ENCODE measurements around the gene ATG4C.

ATG4C gene

DNA sequence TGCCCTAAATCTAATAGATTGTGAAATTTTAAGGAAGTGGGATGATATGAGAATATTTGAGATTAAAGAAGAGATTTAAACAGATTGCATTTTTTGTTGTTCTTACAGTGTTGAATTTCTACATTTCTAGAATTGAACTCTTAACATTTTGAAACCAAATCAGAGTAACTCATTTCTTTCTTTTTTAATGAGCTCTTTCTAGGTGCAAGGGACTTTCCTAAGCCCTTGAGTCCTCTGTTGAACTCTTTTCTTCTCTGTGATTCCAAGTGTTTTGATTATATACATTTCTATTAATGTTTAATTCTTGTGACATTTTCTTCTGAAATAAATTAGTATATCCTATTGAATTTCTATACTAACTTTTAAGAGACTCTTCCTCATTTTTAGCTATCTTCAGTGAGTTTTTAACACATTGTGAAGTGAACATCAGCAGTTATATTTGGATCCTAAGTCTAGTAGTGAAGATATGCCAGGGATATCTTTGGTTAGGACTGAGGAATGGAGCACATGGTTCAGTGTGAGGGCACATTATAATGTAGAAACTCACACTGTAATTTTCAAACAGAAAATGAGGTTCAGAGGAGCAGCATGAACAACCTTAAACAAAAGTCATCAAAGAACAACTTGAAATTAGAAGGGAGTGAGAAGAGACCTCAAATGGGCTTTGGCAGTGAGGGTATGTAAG is 53.1 kb downstream of the ATG4C start:
- Histone ChIP-seq H3K27ac (ENCODE audit: low read depth, low read length) (no peak overlapping the region), H3K9ac (ENCODE audit: low read length in 5 of 5) (no peak overlapping the region)

DNA sequence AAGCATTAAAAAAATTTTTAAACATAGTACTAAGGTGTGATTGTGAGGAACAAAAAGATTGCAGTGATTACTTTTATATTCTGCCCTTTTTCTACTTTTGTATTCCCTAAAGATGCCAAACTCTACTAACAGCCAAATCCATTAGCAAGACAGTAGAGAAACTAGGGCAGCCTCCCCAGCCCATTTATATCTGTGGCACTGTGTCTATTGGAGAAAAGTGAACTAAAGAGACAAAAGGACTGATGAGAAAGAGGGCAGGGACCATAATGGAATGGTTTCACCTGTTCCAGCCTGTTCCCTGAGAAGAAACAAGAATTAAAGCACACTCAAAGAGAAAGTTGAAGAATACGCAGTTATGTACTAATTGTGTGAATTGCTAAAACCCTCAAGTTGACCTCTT is 56.6 kb downstream of the ATG4C start:
- no peaks in the 10 kb centered on the region for H3K9me3 ChIP-seq (ENCODE audit: control insufficient read depth in 5 of 5, low read length in 5 of 5)
- no peaks in the 10 kb centered on the region for H3K4me1 ChIP-seq (ENCODE audit: control insufficient read depth in 5 of 5, insufficient read depth in 5 of 5, low read length in 5 of 5)
- peaks cover 0 to 9% (median 0%) of the 10 kb centered on the region in 5 donors for H3K36me3 ChIP-seq (ENCODE audit: control insufficient read depth in 5 of 5, insufficient read depth in 5 of 5, low read length in 5 of 5)
- H3K27ac ChIP-seq (ENCODE audit: low read depth, low read length) = no peak overlapping the region
- no peak overlapping the region for H3K9ac ChIP-seq (ENCODE audit: low read length in 5 of 5)
- H3K4me3 ChIP-seq (ENCODE audit: low read depth in 1 of 5, low read length in 5 of 5) = no peak overlapping the region
- no peaks in the 10 kb centered on the region for H3K27me3 ChIP-seq (ENCODE audit: control insufficient read depth in 5 of 5, insufficient read depth in 4 of 5, low read length in 5 of 5)

More for the DNA sequence above, 53.1 kb downstream of the ATG4C start:
- Histone ChIP-seq H3K4me1 (ENCODE audit: control insufficient read depth in 5 of 5, insufficient read depth in 5 of 5, low read length in 5 of 5) (no peaks in the 10 kb centered on the region), H3K27me3 (ENCODE audit: control insufficient read depth in 5 of 5, insufficient read depth in 4 of 5, low read length in 5 of 5) (no peaks in the 10 kb centered on the region), H3K9me3 (ENCODE audit: control insufficient read depth in 5 of 5, low read length in 5 of 5) (no peaks in the 10 kb centered on the region), H3K4me3 (ENCODE audit: low read depth in 1 of 5, low read length in 5 of 5) (no peak overlapping the region), H3K36me3 (ENCODE audit: control insufficient read depth in 5 of 5, insufficient read depth in 5 of 5, low read length in 5 of 5) (peaks cover 0 to 11% (median 5%) of the 10 kb centered on the region in 5 donors)

DNA sequence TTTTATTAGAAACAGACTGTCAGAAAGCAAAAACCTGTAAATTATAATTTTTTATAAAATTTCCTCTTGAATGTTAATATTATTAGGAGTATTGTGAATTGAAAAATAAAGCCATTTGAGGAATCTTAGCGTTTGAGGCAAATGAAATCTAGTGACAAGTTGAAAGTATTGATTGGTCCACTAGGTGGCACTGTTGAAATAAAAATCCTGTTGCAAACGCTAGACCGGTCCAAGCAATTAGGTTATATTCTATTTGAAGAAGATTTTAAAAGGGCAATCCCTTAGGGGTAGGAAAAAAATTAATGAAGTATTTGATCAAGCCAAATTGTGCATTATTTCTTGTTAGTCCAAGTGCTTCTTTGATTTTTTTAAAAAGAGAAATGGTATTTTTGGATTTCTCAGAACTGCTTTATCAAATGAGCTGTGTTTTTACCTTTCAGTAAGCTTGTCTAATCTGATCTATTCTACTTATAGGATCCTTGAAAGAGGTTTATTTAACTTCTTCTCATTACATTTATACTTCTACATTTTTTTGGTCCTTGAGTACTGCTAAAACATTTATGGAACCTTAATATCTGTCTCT is 57.7 kb downstream of the ATG4C start:
- Histone ChIP-seq H3K9me3 (ENCODE audit: control insufficient read depth in 5 of 5, low read length in 5 of 5) (no peaks in the 10 kb centered on the region), H3K27ac (ENCODE audit: low read depth, low read length) (no peak overlapping the region), H3K27me3 (ENCODE audit: control insufficient read depth in 5 of 5, insufficient read depth in 4 of 5, low read length in 5 of 5) (no peaks in the 10 kb centered on the region), H3K36me3 (ENCODE audit: control insufficient read depth in 5 of 5, insufficient read depth in 5 of 5, low read length in 5 of 5) (peaks cover 0 to 14% (median 5%) of the 10 kb centered on the region in 5 donors), H3K4me3 (ENCODE audit: low read depth in 1 of 5, low read length in 5 of 5) (no peak overlapping the region), H3K9ac (ENCODE audit: low read length in 5 of 5) (no peak overlapping the region), H3K4me1 (ENCODE audit: control insufficient read depth in 5 of 5, insufficient read depth in 5 of 5, low read length in 5 of 5) (no peaks in the 10 kb centered on the region)

DNA sequence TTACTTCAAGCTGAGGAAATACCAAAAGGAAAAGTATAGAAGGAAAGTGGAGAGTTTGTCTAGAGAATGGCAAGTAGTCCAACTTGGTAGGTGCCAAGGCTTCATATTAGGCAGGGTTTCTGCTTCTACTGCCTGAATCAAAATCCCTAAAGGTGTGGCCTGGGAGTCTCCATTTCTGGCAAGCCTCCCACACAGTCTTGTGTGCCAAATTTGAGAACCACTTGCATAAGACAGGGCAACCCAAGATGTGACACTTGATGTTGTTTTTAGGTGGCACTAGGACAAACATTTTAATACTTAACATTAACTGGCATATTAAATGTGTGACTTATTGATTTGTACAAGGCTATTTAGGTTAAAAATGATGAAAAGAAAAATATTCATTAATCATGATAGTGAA is 60.1 kb downstream of the ATG4C start:
- no peaks in the 10 kb centered on the region for H3K27me3 ChIP-seq (ENCODE audit: control insufficient read depth in 5 of 5, insufficient read depth in 4 of 5, low read length in 5 of 5)

DNA sequence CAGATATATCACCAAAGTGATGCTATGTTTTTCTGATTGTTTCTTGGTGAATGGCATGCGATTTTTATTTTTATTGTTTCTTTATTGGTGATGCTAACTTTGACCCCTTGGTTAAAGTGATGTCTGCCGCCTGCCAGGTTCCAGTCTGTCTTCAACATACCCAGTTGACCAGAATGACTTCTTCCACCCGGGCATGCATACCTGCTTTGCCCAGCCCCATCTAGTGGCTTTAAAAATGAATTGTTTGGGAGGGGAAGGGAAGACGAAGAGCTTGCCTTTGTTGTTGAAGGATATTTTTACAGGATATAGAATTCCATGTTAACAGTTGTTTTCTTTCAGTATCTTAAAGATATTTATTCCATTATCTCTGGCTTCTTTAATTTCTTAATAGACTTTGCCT is 65.1 kb downstream of the ATG4C start:
- Histone ChIP-seq H3K27me3 (ENCODE audit: control insufficient read depth in 5 of 5, insufficient read depth in 4 of 5, low read length in 5 of 5) (no peaks in the 10 kb centered on the region), H3K4me1 (ENCODE audit: control insufficient read depth in 5 of 5, insufficient read depth in 5 of 5, low read length in 5 of 5) (no peaks in the 10 kb centered on the region), H3K4me3 (ENCODE audit: low read depth in 1 of 5, low read length in 5 of 5) (no peak overlapping the region), H3K27ac (ENCODE audit: low read depth, low read length) (no peak overlapping the region), H3K36me3 (ENCODE audit: control insufficient read depth in 5 of 5, insufficient read depth in 5 of 5, low read length in 5 of 5) (peaks cover 8 to 12% (median 10%) of the 10 kb centered on the region in 5 donors), H3K9me3 (ENCODE audit: control insufficient read depth in 5 of 5, low read length in 5 of 5) (no peaks in the 10 kb centered on the region), H3K9ac (ENCODE audit: low read length in 5 of 5) (no peak overlapping the region)

More for the DNA sequence above, 60.1 kb downstream of the ATG4C start:
- no peak overlapping the region for H3K27ac ChIP-seq (ENCODE audit: low read depth, low read length)
- no peak overlapping the region for H3K4me3 ChIP-seq (ENCODE audit: low read depth in 1 of 5, low read length in 5 of 5)
- no peak overlapping the region for H3K9ac ChIP-seq (ENCODE audit: low read length in 5 of 5)
- peaks cover 0 to 14% (median 5%) of the 10 kb centered on the region in 5 donors for H3K36me3 ChIP-seq (ENCODE audit: control insufficient read depth in 5 of 5, insufficient read depth in 5 of 5, low read length in 5 of 5)
- no peaks in the 10 kb centered on the region for H3K4me1 ChIP-seq (ENCODE audit: control insufficient read depth in 5 of 5, insufficient read depth in 5 of 5, low read length in 5 of 5)
- H3K9me3 ChIP-seq (ENCODE audit: control insufficient read depth in 5 of 5, low read length in 5 of 5) = no peaks in the 10 kb centered on the region

DNA sequence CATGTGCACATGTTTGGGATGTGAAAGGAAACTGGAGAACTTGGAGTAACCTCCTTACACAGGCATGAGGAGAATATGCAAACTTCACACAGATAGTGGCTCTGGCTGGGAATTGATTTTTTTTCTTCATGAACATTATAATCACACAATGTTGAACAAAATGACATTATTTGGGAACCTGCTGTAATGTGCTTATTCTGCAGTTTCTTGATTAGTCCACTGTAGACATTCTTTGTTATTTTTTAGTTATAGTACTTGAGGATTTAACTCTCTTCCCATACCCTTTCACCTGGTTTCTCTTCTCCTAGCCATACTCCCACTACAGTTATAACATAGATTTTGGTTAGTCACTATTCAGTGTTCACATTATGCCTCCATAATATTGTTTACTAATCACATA is 68.3 kb downstream of the ATG4C start:
- no peaks in the 10 kb centered on the region for H3K9me3 ChIP-seq (ENCODE audit: control insufficient read depth in 5 of 5, low read length in 5 of 5)
- H3K4me1 ChIP-seq (ENCODE audit: control insufficient read depth in 5 of 5, insufficient read depth in 5 of 5, low read length in 5 of 5) = no peaks in the 10 kb centered on the region
- no peaks in the 10 kb centered on the region for H3K27me3 ChIP-seq (ENCODE audit: control insufficient read depth in 5 of 5, insufficient read depth in 4 of 5, low read length in 5 of 5)
- no peak overlapping the region for H3K9ac ChIP-seq (ENCODE audit: low read length in 5 of 5)
- H3K36me3 ChIP-seq (ENCODE audit: control insufficient read depth in 5 of 5, insufficient read depth in 5 of 5, low read length in 5 of 5) = peaks cover 5 to 17% (median 10%) of the 10 kb centered on the region in 5 donors
- H3K27ac ChIP-seq (ENCODE audit: low read depth, low read length) = no peak overlapping the region
- no peak overlapping the region for H3K4me3 ChIP-seq (ENCODE audit: low read depth in 1 of 5, low read length in 5 of 5)

DNA sequence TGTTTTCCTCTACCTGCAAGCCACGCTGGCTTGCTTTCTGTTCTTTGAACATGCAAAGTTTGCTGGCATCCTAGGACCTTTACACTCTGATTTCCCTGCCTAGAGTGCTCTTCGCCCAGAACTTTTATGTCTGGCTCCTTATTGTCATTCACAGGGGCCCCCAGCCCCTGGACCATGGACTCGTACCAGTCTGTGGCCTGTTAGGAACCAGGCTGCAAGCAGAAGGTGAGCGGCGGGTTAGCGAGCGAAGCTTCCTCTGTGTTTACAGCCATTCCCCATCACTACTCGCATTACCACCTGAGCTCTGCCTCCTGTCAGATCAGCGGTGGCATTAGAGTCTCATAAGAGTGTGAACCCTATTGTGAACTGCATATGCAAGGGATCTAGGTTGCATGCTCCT is 73.0 kb downstream of the ATG4C start:
- H3K27me3 ChIP-seq (ENCODE audit: control insufficient read depth in 5 of 5, insufficient read depth in 4 of 5, low read length in 5 of 5) = no peaks in the 10 kb centered on the region
- no peaks in the 10 kb centered on the region for H3K4me1 ChIP-seq (ENCODE audit: control insufficient read depth in 5 of 5, insufficient read depth in 5 of 5, low read length in 5 of 5)
- H3K36me3 ChIP-seq (ENCODE audit: control insufficient read depth in 5 of 5, insufficient read depth in 5 of 5, low read length in 5 of 5) = peaks cover 8 to 19% (median 10%) of the 10 kb centered on the region in 5 donors
- no peak overlapping the region for H3K27ac ChIP-seq (ENCODE audit: low read depth, low read length)
- no peak overlapping the region for H3K4me3 ChIP-seq (ENCODE audit: low read depth in 1 of 5, low read length in 5 of 5)
- H3K9ac ChIP-seq (ENCODE audit: low read length in 5 of 5) = no peak overlapping the region
- H3K9me3 ChIP-seq (ENCODE audit: control insufficient read depth in 5 of 5, low read length in 5 of 5) = no peaks in the 10 kb centered on the region

DNA sequence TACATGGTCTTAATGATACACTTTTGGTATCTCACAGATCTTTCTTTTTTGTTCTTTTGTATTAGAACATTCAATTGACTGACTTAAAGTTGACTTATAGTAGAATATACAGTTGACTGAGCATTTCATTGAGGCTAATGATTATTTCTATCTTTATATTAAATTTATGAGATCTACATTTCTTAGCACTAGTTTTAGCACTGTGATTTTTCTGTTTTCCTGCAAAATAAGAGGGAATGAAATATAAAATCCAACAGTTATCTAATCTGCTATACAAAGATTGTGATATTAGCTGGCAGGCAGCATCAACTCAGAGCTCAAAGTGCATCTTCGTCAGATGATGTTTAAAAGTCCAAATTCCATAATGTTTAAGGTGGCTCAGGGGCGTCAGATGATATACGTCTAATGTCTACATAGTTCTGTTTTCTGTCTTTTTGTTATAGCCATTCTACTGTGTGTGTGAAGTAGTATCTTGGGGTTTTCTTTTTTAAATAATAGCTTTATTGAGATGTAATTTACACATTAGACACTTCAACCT is 85.4 kb downstream of the ATG4C start:
- H3K4me1 ChIP-seq (ENCODE audit: control insufficient read depth in 5 of 5, insufficient read depth in 5 of 5, low read length in 5 of 5) = no peaks in the 10 kb centered on the region
- no peaks in the 10 kb centered on the region for H3K27me3 ChIP-seq (ENCODE audit: control insufficient read depth in 5 of 5, insufficient read depth in 4 of 5, low read length in 5 of 5)
- H3K9me3 ChIP-seq (ENCODE audit: control insufficient read depth in 5 of 5, low read length in 5 of 5) = no peaks in the 10 kb centered on the region
- peaks cover 0 to under 1% (median 0%) of the 10 kb centered on the region in 5 donors for H3K36me3 ChIP-seq (ENCODE audit: control insufficient read depth in 5 of 5, insufficient read depth in 5 of 5, low read length in 5 of 5)
- no peak overlapping the region for H3K27ac ChIP-seq (ENCODE audit: low read depth, low read length)
- no peak overlapping the region for H3K4me3 ChIP-seq (ENCODE audit: low read depth in 1 of 5, low read length in 5 of 5)
- H3K9ac ChIP-seq (ENCODE audit: low read length in 5 of 5) = no peak overlapping the region

DNA sequence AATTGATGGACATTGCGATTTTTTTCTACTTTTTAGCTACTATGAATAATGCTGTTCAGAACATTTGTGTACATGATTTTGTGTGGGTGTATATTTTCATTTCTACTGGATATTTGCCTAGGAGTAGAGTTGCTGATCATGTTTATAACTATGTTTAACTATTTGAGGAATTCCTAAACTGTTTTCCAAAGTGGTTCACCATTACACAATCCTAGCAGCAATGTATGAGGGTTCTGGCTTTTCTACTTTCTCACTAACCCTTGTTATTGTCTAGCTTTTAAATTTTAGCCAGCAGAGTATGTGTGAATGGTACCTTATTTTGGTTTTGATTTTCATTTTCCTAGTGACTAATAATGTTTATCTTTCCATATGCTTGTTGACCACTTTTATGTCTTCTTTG is 86.2 kb downstream of the ATG4C start:
- no peaks in the 10 kb centered on the region for H3K36me3 ChIP-seq (ENCODE audit: control insufficient read depth in 5 of 5, insufficient read depth in 5 of 5, low read length in 5 of 5)
- no peak overlapping the region for H3K4me3 ChIP-seq (ENCODE audit: low read depth in 1 of 5, low read length in 5 of 5)
- H3K9me3 ChIP-seq (ENCODE audit: control insufficient read depth in 5 of 5, low read length in 5 of 5) = no peaks in the 10 kb centered on the region
- no peaks in the 10 kb centered on the region for H3K27me3 ChIP-seq (ENCODE audit: control insufficient read depth in 5 of 5, insufficient read depth in 4 of 5, low read length in 5 of 5)
- no peaks in the 10 kb centered on the region for H3K4me1 ChIP-seq (ENCODE audit: control insufficient read depth in 5 of 5, insufficient read depth in 5 of 5, low read length in 5 of 5)
- H3K27ac ChIP-seq (ENCODE audit: low read depth, low read length) = no peak overlapping the region
- no peak overlapping the region for H3K9ac ChIP-seq (ENCODE audit: low read length in 5 of 5)

DNA sequence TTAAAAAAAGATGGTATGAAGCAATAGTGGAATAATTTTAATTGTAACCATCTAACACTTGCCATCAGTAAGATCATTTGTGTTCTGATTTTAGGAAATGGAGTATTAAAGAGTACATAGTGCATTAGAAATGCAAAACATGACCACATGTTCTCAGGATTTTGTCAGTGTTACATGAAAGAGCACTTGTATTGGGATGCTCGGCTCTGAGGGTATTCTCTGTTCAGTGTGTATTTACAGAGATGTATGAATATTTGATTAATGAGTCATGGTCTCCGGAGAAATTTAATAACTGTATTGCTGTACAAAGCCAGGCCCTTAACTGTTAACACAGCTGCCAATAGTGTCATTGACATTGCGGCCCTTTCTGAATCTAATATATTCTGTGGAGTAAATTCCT is 91.7 kb downstream of the ATG4C start:
- Histone ChIP-seq H3K9ac (ENCODE audit: low read length in 5 of 5) (no peak overlapping the region), H3K27me3 (ENCODE audit: control insufficient read depth in 5 of 5, insufficient read depth in 4 of 5, low read length in 5 of 5) (no peaks in the 10 kb centered on the region), H3K9me3 (ENCODE audit: control insufficient read depth in 5 of 5, low read length in 5 of 5) (peaks cover 0 to 7% (median 4%) of the 10 kb centered on the region in 5 donors), H3K36me3 (ENCODE audit: control insufficient read depth in 5 of 5, insufficient read depth in 5 of 5, low read length in 5 of 5) (no peaks in the 10 kb centered on the region), H3K27ac (ENCODE audit: low read depth, low read length) (no peak overlapping the region), H3K4me1 (ENCODE audit: control insufficient read depth in 5 of 5, insufficient read depth in 5 of 5, low read length in 5 of 5) (no peaks in the 10 kb centered on the region), H3K4me3 (ENCODE audit: low read depth in 1 of 5, low read length in 5 of 5) (no peak overlapping the region)

Data from subcutaneous abdominal adipose tissue (tissue), 5 donors.